HG02970 (cell line): ENCODE data around the gene OR10T2.
"Not testable (repeated sequence)": the region's sequence is repeated elsewhere in the genome, so short reads cannot be mapped to it uniquely, and the experiment has no call there.

Source experiments
- ATAC-seq: cut with Tn5 transposase; IDR thresholded peaks from one replicate; pipeline ENCODE4 v1.9.1; 2021; ENCODE audit warnings: mild to moderate bottlenecking, moderate library complexity, moderate number of reproducible peaks; ENCODE audit not compliant: unreplicated experiment, low FRiP score

OR10T2 gene

GRCh38 chr1:158357441-158357840 lies 41.8 kb downstream of the OR10T2 start:
- ATAC-seq, result no peak

- no peak for ATAC-seq
Observed at GRCh38 chr1:158356616-158357015, 42.6 kb downstream of the OR10T2 start.

GRCh38 chr1:158355773-158356285 lies 43.4 kb downstream of the OR10T2 start:
- no peak for ATAC-seq

GRCh38 chr1:158354255-158354654 lies 45.0 kb downstream of the OR10T2 start:
- no peak for ATAC-seq

GRCh38 chr1:158353303-158354075 lies 45.8 kb downstream of the OR10T2 start, which contains the start of gene CD1E:
CD1E (plus strand) TSS chr1:158353894; CDS start chr1:158353989, 95 bp downstream.
- no peak for ATAC-seq

GRCh38 chr1:158348946-158349345 lies 50.3 kb downstream of the OR10T2 start:
- not testable (repeated sequence) for ATAC-seq
